HFF-Myc (cell line): Measurements from ENCODE around the gene OPCML.

Experiments
- DNase-seq: peaks from one replicate; pipeline ENCODE4 v3.0.0-alpha.2; 2011; ENCODE audit warnings: low read depth; ENCODE audit errors: extremely low read depth
- H3K4me3 ChIP-seq: replicated peaks from 2 replicates; pipeline ENCODE4 v1.5.1; 2011; ENCODE audit warnings: low read depth, mild to moderate bottlenecking, control low read depth, low read length
- TF ChIP-seq, protein P1 (sequence below): IDR thresholded peaks from 2 replicates; pipeline ENCODE4 v1.5.1; 2012; ENCODE audit warnings: mild to moderate bottlenecking, low read depth, low read length, control low read depth; ENCODE audit errors: missing control alignments

The OPCML gene

DNA sequence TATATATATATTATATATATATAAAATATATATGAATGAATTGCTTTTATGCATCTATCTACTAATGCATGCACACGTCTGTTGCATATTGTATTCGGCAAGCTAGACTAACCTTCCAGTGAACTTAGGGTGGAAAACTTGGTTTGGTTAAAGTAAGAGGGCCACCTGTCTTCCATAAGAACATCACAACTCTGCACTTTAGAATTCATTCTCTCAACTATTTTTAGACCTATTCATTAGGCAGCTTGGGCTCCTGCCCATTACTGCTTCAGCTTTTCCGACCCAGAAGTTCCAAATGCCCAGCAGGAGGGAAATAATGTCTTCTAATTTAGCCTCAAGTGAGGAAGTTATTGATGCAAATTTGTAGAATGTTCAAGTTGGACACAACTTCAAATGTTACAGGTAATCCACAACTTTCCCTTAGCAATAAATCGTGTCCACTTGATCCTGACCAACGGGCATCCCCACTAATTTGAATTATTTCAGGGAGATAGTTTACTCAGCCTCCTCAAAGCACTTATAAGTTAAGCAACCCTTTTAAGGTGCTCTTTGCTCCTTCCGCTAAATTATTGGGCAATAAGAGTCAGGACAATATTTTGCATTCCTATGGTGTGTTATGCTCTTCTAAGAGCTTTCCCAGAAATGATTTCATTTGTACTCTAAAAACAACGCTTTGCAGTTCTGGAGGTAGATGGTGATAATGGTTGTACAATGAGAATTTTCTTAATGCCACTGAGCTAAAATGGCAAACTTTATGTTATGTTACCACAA lies 132.3 kb downstream of the OPCML start:
- no peak for DNase-seq
- TF ChIP-seq, protein P1, sequence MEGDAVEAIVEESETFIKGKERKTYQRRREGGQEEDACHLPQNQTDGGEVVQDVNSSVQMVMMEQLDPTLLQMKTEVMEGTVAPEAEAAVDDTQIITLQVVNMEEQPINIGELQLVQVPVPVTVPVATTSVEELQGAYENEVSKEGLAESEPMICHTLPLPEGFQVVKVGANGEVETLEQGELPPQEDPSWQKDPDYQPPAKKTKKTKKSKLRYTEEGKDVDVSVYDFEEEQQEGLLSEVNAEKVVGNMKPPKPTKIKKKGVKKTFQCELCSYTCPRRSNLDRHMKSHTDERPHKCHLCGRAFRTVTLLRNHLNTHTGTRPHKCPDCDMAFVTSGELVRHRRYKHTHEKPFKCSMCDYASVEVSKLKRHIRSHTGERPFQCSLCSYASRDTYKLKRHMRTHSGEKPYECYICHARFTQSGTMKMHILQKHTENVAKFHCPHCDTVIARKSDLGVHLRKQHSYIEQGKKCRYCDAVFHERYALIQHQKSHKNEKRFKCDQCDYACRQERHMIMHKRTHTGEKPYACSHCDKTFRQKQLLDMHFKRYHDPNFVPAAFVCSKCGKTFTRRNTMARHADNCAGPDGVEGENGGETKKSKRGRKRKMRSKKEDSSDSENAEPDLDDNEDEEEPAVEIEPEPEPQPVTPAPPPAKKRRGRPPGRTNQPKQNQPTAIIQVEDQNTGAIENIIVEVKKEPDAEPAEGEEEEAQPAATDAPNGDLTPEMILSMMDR: no peak
- H3K4me3 ChIP-seq: no peak overlapping the region

DNA sequence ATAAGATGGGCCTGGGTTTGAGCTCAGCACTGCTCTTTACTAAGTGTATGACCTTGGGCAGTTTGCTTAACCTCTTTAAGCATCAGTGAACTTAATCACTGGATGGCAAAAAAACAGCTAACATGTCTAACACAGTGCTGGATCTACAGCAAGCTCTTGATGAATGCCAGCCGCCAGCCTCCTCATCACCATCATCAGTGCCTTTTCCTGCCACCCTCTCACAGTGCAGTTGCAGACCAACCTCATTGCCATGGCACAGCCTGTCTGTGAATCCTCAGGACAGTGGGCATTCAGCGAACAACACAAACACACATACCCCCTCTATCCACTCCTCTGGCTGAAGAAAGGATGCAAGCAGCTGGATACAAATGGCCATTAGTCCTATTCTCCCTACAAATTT lies 133.0 kb downstream of the OPCML start:
- no peak overlapping the region for H3K4me3 ChIP-seq
- no peak for DNase-seq
- TF ChIP-seq, protein P1: no peak

DNA sequence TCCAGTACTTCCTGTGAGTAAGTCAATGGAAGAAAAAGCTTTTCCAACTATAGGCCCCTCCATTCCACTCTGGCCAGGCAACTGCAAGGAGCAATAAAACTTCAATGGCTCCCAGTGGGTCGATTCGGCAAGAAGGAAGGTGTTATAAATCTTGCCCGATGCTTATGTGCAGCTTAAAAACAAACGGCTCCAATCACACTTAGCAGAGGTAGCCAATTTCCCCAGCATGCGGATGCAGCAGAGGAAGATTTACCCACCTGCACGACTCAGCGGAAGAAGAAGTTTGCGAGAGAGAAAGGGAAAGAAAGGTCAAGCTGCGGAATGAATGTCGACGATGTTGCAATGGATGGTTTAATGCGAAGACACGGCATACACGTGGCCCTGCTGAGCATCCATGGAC lies 141.5 kb downstream of the OPCML start:
- H3K4me3 ChIP-seq: no peak overlapping the region
- TF ChIP-seq, protein P1: no peak
- DNase-seq: no peak

DNA sequence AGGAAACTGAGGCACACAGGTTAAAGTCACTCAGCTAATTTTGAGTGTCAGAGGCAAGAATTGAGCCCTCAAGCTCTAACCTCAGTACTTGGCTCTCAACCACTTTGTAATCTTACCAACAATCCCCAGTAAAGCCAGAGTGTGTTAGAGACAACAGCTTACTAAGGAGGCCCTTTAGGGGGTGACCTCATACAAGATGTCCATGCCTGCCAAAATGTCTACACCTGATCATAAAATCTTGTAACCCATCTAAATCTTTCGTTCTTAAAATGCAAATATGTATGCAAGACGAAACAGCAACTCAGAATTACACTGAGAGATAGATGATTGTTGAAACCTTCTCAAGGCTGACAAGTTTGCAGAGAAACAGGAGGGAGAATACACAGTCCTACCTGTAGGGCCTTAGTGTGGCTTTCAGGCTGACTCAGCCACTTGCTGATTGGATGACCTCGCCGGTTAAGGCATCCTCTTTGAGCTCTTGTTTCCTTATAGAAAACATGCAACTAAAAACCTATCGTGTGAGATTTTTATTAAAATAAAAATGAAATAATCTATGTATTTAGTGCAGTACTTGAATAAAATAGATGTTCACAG lies 143.2 kb downstream of the OPCML start:
- DNase-seq: no peak
- TF ChIP-seq, protein P1: no peak

DNA sequence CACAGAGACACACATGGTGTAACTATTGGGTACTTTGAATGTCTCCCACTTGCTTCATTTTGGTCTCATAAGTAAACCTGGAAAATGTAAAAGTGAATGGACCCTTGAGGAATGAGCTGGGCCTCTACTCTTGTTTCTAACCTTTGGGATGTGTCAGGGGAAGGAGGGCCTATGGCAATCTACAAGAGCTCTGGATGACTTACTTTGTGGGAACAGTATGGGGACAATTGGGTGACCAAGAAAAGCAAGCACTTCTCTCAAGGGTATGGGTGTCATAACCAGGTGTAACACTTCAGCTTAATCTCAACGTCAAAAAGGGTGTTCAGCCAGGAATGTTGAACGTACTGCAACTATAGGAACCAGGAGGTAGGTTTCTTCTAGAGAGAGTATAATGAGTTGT lies 144.0 kb downstream of the OPCML start:
- no peak for DNase-seq
- no peak overlapping the region for H3K4me3 ChIP-seq
- TF ChIP-seq, protein P1: no peak

More for the DNA sequence above, 143.2 kb downstream of the OPCML start:
- no peak overlapping the region for H3K4me3 ChIP-seq

DNA sequence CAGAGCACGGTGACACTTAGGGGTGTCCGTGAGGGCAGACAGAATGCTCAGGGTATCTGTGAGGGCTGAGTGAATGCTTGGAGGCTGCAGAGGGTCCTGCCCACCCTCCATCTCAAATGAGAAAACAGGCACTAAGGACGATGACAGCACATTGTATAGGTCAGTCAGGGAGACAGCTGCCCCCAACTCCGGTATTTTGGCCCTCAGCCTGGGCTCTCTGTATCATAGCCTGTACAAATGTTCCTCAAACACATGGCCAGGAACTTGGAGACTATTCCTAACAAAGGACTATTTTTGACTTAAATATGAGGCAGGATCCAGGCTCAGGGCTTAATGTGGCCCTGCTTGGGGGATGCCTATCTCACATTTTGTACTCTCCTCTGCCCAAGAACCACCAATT lies 145.4 kb downstream of the OPCML start:
- DNase-seq: no peak
- no peak overlapping the region for H3K4me3 ChIP-seq
- TF ChIP-seq, protein P1: no peak
